Measurements from ENCODE around the gene DLST.

DLST gene

GRCh38 chr14:74860899-74861733 is 20.6 kb upstream of the DLST start:
- peak; percentile 93 for DNase-seq

GRCh38 chr14:74861734-74862090 is 20.0 kb upstream of the DLST start:
- no peak for DNase-seq

GRCh38 chr14:74863274-74863673 is 18.4 kb upstream of the DLST start:
- no peak for DNase-seq

GRCh38 chr14:74864198-74864597 is 17.5 kb upstream of the DLST start:
- no peak for DNase-seq

- DNase-seq, result no peak
These were observed 16.6 kb upstream of the DLST start for GRCh38 chr14:74865156-74865555.

GRCh38 chr14:74866708-74867389 is 14.9 kb upstream of the DLST start:
- no peak for DNase-seq

GRCh38 chr14:74867673-74868072 is 14.0 kb upstream of the DLST start:
- peak; percentile 47 for DNase-seq

- DNase-seq, result no peak
These were observed 13.0 kb upstream of the DLST start for GRCh38 chr14:74868739-74869138.

GRCh38 chr14:74871819-74872218 is 9.9 kb upstream of the DLST start:
- no peak for DNase-seq

- no peak for DNase-seq
These were observed 6.5 kb upstream of the DLST start for GRCh38 chr14:74875204-74875603.

- DNase-seq, result no peak
These were observed 5.5 kb upstream of the DLST start, which contains the start of gene PROX2 for GRCh38 chr14:74875941-74876913. PROX2 (minus strand) TSS chr14:74876145; CDS start chr14:74863834, 12,311 bp downstream.

- no peak for DNase-seq
These were observed 2.1 kb upstream of the DLST start for GRCh38 chr14:74879427-74880182.

- peak; percentile 45 for DNase-seq
These were observed 596 bp downstream of the DLST start for GRCh38 chr14:74882103-74882920.

GRCh38 chr14:74886001-74886400 is 4.3 kb downstream of the DLST start:
- DNase-seq, result no peak

GRCh38 chr14:74888164-74889158 is 6.7 kb downstream of the DLST start:
- DNase-seq, result no peak

- DNase-seq, result no peak
These were observed 8.5 kb downstream of the DLST start for GRCh38 chr14:74890262-74890661.

- no peak for DNase-seq
These were observed 10.2 kb downstream of the DLST start for GRCh38 chr14:74891870-74892269.

GRCh38 chr14:74892745-74893144 is 11.0 kb downstream of the DLST start:
- no peak for DNase-seq

GRCh38 chr14:74893614-74894091 is 11.9 kb downstream of the DLST start:
- no peak for DNase-seq

GRCh38 chr14:74896400-74896799 is 14.7 kb downstream of the DLST start:
- DNase-seq, result no peak
